NCI-H460 (cell line): Measurements from ENCODE around the gene NUP133. TPM values are rescaled to one million over a fixed set of nuclear protein-coding genes. Genes with fewer than 3 reads are reported as not detected.

Source experiments
- small RNA-seq, 2 experiments: library from RNA; depleted of rRNA; stranded (forward); fragments of <200 nt; gene quantifications; one replicate each; pipeline ENCODE3, GENCODE V24; 2014
- total RNA-seq: library from RNA; depleted of rRNA; stranded (reverse); fragments of >200 nt; shearing (Covaris generic); gene quantifications from 2 replicates; pipeline ENCODE4 v1.2.3, GENCODE V29; 2014; rRNA removed

The NUP133 gene
- total RNA-seq, 1 experiment from 2014 or later, result 58.8 TPM

Small RNAs within 50 kb of the gene (small RNA-seq; reads per million reads assigned to genes)
- 0 reads per million in 2 experiments for gene RN7SKP276
- 0 reads per million in 2 experiments for gene RNA5SP78
- gene RNU4-21P, result 0 reads per million in 2 experiments

Other genes with a start within 250 kb of the NUP133 start
- 24.2 and 39.2 TPM in 2 replicates for gene RAB4A, start 237.2 kb downstream of the NUP133 start, total RNA-seq
- gene CCSAP, start 165.3 kb downstream of the NUP133 start, total RNA-seq, result 17.8 and 19.1 TPM in 2 replicates
- not detected in 2 replicates for gene ACTA1, start 74.2 kb downstream of the NUP133 start, total RNA-seq
- gene ABCB10, start 50.4 kb upstream of the NUP133 start, total RNA-seq, result 95.8 and 97.5 TPM in 2 replicates
- gene TAF5L, start 117.8 kb upstream of the NUP133 start, total RNA-seq, result 25.2 and 25.9 TPM in 2 replicates
- 21.3 and 23.8 TPM in 2 replicates for gene URB2, start 117.9 kb upstream of the NUP133 start, total RNA-seq